HCT116 (cell line): ENCODE measurements around the gene SF3B5.

Experiments used
- CTCF ChIP-seq, 3 experiments: fragments of 200-600 bp in 1 of 3; sonication (generic) in 1 of 3; IDR thresholded peaks in 2 of 3; conservative IDR thresholded peaks in 1 of 3; 2 replicates each; pipeline ENCODE4 v1.5.1; 2012 to 2017; ENCODE audit warnings: low read depth in 2 of 3, low read length in 2 of 3, antibody characterized with exemption in 1 of 3, borderline replicate concordance in 1 of 3, control low read depth in 1 of 3, mild to moderate bottlenecking in 1 of 3, mixed read lengths in 1 of 3, mixed run types in 1 of 3, moderate library complexity in 1 of 3; ENCODE audit not compliant: insufficient read depth in 1 of 3
- EZH2phosphoT487 ChIP-seq: fragments of 200-600 bp; IDR thresholded peaks from 2 replicates; pipeline ENCODE4 v1.6.1; 2018; ENCODE audit warnings: antibody characterized with exemption, borderline replicate concordance
- MAX ChIP-seq: IDR thresholded peaks from 2 replicates; pipeline ENCODE4 v1.6.1; 2012
- POLR2A ChIP-seq: IDR thresholded peaks from 2 replicates; pipeline ENCODE4 v1.7.0; 2011; ENCODE audit warnings: borderline replicate concordance; ENCODE audit not compliant: insufficient read depth, insufficient read length; ENCODE audit errors: extremely low read depth
- ZFX ChIP-seq: fragments of 450-650 bp; IDR thresholded peaks from 2 replicates; pipeline ENCODE4 v1.6.1; 2017

GRCh38 chr6:144138542-144138941, 43.2 kb upstream of the SF3B5 start:
- TF ChIP-seq MAX, result no peak
- no peak for TF ChIP-seq CTCF (IDR thresholded peaks at IDR 0.05 in 2 of 3, conservative IDR thresholded peaks at IDR 0.05 in 1 of 3; ENCODE audit: borderline replicate concordance in 1 of 3, insufficient read depth in 1 of 3, low read depth in 2 of 3, low read length in 2 of 3)
- TF ChIP-seq POLR2A, result no peak
- TF ChIP-seq EZH2phosphoT487, result no peak
- TF ChIP-seq ZFX, result no peak
